K562 (cell line): ENCODE measurements around the gene MEIS2. TPM values are rescaled to one million over a fixed set of nuclear protein-coding genes. Genes with fewer than 3 reads are reported as not detected.

Experiments used
- ATAC-seq: fragments of 200-7000 bp; cut with Tn5 transposase; 3 replicates; pipeline ENCODE4 v1.9.1; 2020; ENCODE audit warnings: moderate library complexity
- BruUV-seq: library from RNA; stranded (reverse); fragments of 400-500 nt; replicated peaks from 2 replicates; lab custom pipeline; 2021; lab: Mats Ljungman, UMichigan
- CTCF ChIA-PET: fragments of 300-600 bp; formaldehyde crosslinking; extraction: SDS; loops from one replicate; lab custom pipeline; 2021; ENCODE audit warnings: low intra/inter-chr PET ratio; lab: Yijun Ruan, JAX
- POLR2A ChIA-PET: fragments of 300-600, 350-650 bp; sonication (Branson Sonifier 250); formaldehyde crosslinking; extraction: SDS; loops from one replicate; lab custom pipeline; 2021; ENCODE audit warnings: antibody characterized with exemption, inconsistent platforms; lab: Yijun Ruan, JAX
- DNase-seq, 4 experiments: peaks; one replicate each; pipeline versions ENCODE4 v3.0.0 to v3.0.0-alpha.2; 2011 to 2018; ENCODE audit warnings: low spot score in 3 of 4, mixed read lengths in 3 of 4; ENCODE audit errors: extremely low read depth in 1 of 4
- FAIRE-seq: peaks from 2 replicates; lab custom pipeline; 2011; peaks lifted over from hg19 to GRCh38; lab: Jason Lieb, UNC
- H2AFZ ChIP-seq: 2 replicates; pipeline ENCODE4 v1.6.0; 2011; ENCODE audit warnings: low read depth, low read length, control low read depth, inconsistent platforms
- H3K27ac ChIP-seq: fragments of 200-600 bp; 3 replicates; pipeline ENCODE4 v1.8.0; 2011; ENCODE audit warnings: low read depth, mild to moderate bottlenecking, control low read depth, inconsistent platforms, low read length, moderate library complexity, mixed read lengths; ENCODE audit errors: extremely low read depth
- H3K27me3 ChIP-seq, 2 experiments: fragments of 300-600 bp in 1 of 2; 2 replicates in 1 of 2; 3 replicates in 1 of 2; pipeline versions ENCODE4 v1.6.0 to v1.8.0; 2011; ENCODE audit warnings: inconsistent platforms in 2 of 2, low read length in 2 of 2, mild to moderate bottlenecking in 1 of 2, mixed read lengths in 1 of 2, moderate library complexity in 1 of 2; ENCODE audit not compliant: control insufficient read depth in 2 of 2, insufficient read depth in 2 of 2
- H3K36me3 ChIP-seq: fragments of 300-600 bp; 3 replicates; pipeline ENCODE4 v1.8.0; 2011; ENCODE audit warnings: mild to moderate bottlenecking, low read length, inconsistent platforms; ENCODE audit not compliant: control insufficient read depth, insufficient read depth
- H3K4me1 ChIP-seq, 2 experiments: fragments of 200-600 bp in 1 of 2; replicated peaks in 1 of 2; 2 replicates in 1 of 2; 3 replicates in 1 of 2; pipeline versions ENCODE4 v1.5.1 to v1.8.0; 2011; ENCODE audit warnings: inconsistent platforms in 2 of 2, low read length in 2 of 2, mild to moderate bottlenecking in 1 of 2, mixed read lengths in 1 of 2, moderate library complexity in 1 of 2; ENCODE audit not compliant: control insufficient read depth in 2 of 2, insufficient read depth in 2 of 2
- H3K4me2 ChIP-seq: 2 replicates; pipeline ENCODE4 v1.6.1; 2011; ENCODE audit warnings: low read length, control low read depth, inconsistent platforms, mixed read lengths; ENCODE audit not compliant: insufficient read depth
- H3K4me3 ChIP-seq: fragments of 200-600 bp; sonication (generic), shearing (Covaris generic); 2 replicates; pipeline ENCODE4 v1.5.1; 2016; ENCODE audit warnings: control low read depth, inconsistent platforms
- H3K79me2 ChIP-seq: fragments of 200-600 bp; 3 replicates; pipeline ENCODE4 v1.8.0; 2011; ENCODE audit warnings: low read length, inconsistent platforms; ENCODE audit not compliant: control insufficient read depth, insufficient read depth
- H3K9ac ChIP-seq, 2 experiments: 2 replicates each; pipeline versions ENCODE4 v1.6.0 to v1.6.1; 2011; ENCODE audit warnings: low read depth in 2 of 2, low read length in 2 of 2, control low read depth in 1 of 2, inconsistent platforms in 1 of 2, mild to moderate bottlenecking in 1 of 2, mixed read lengths in 1 of 2; ENCODE audit not compliant: insufficient read depth in 1 of 2
- H3K9me1 ChIP-seq: one replicate; pipeline ENCODE4 v1.6.0; 2011; ENCODE audit warnings: inconsistent platforms, mild to moderate bottlenecking, low read length, moderate library complexity; ENCODE audit not compliant: control insufficient read depth, insufficient read depth
- H3K9me3 ChIP-seq: replicated peaks from 2 replicates; pipeline ENCODE4 v1.5.1; 2011; ENCODE audit warnings: low read depth, low read length, inconsistent platforms; ENCODE audit not compliant: control insufficient read depth, insufficient read depth
- H4K20me1 ChIP-seq: replicated peaks from 2 replicates; pipeline ENCODE4 v1.6.1; 2011; ENCODE audit warnings: low read length, inconsistent platforms, mixed read lengths; ENCODE audit not compliant: control insufficient read depth, insufficient read depth
- ETS2 ChIP-seq: IDR thresholded peaks from 2 replicates; pipeline ENCODE4 v1.6.1; 2016; ENCODE audit warnings: borderline replicate concordance, missing genetic modification characterization, mild to moderate bottlenecking, moderate library complexity, missing compliant biosample characterization; ENCODE audit not compliant: poor library complexity, severe bottlenecking
- MCM5 ChIP-seq: fragments of 450-650 bp; IDR thresholded peaks from 2 replicates; pipeline ENCODE4 v1.6.1; 2016; ENCODE audit warnings: low read depth
- MIER1 ChIP-seq: fragments of 450-650 bp; IDR thresholded peaks from 2 replicates; pipeline ENCODE4 v1.6.1; 2016; ENCODE audit warnings: antibody characterized with exemption, mild to moderate bottlenecking, low read depth
- NFRKB ChIP-seq: fragments of 450-650 bp; IDR thresholded peaks from 2 replicates; pipeline ENCODE4 v1.6.1; 2016; ENCODE audit warnings: low read depth
- PATZ1 ChIP-seq: fragments of 250-450 bp; sonication (Bioruptor Pico); IDR thresholded peaks from 2 replicates; pipeline ENCODE4 v1.5.0; 2020; ENCODE audit warnings: mild to moderate bottlenecking, borderline replicate concordance
- RBM39 ChIP-seq: fragments of 200-400 bp; formaldehyde crosslinking; optimal IDR thresholded peaks from 2 replicates; pipeline ENCODE3; 2018; ENCODE audit warnings: low read depth, low read length
- SMARCA5 ChIP-seq: fragments of 450-650 bp; IDR thresholded peaks from 2 replicates; pipeline ENCODE4 v1.6.1; 2016
- TFAM ChIP-seq: fragments of 250-450 bp; sonication (Bioruptor Pico); conservative IDR thresholded peaks from 2 replicates; pipeline ENCODE4 v1.5.0; 2021; ENCODE audit warnings: mild to moderate bottlenecking, moderate library complexity
- ZFX ChIP-seq: sonication (generic); formaldehyde crosslinking; IDR thresholded peaks from 2 replicates; pipeline ENCODE4 v1.8.0; 2022; ENCODE audit warnings: mild to moderate bottlenecking, missing genetic modification reagents, moderate library complexity
- ZNF77 ChIP-seq: fragments of 250-450 bp; sonication (Bioruptor Pico); IDR thresholded peaks from 2 replicates; pipeline ENCODE4 v1.5.0; 2020
- WGBS: fragments of 100-300 bp; shearing (Covaris generic); methylation state at CpG from one replicate; pipeline ENCODE4 v1.1.6; 2016; ENCODE audit warnings: low coverage, mixed read lengths; ENCODE audit not compliant: insufficient coverage; ENCODE audit errors: missing lambda C conversion rate; 5-methylcytosine and 5-hydroxymethylcytosine counted together
- in situ Hi-C: fragments of 300-500 bp; cut with MboI; formaldehyde crosslinking; loops from 4 replicates; pipeline ENCODE4 v1.15.0; 2018; ENCODE audit warnings: inconsistent platforms, mixed read lengths
- intact Hi-C: fragments of 100-400 bp; cut with micrococcal nuclease; formaldehyde crosslinking; loops from 2 replicates; pipeline ENCODE4 v1.14.2; 2022
- polyA plus RNA-seq, 8 experiments: library from polyadenylated mRNA; depleted of rRNA in 4 of 8; stranded (reverse) in 5 of 8; unstranded in 3 of 8; fragments of >200 nt; fragmentation: Nextera tagmentation in 2 of 8; fragmentation: Illumina TruSeq in 1 of 8; extraction: Ambion mirVana in 2 of 8; extraction: Trizol in 1 of 8; gene quantifications; 2 replicates each; pipeline versions ENCODE4 v1.2.1 to v1.2.3, GENCODE V29; 2011 to 2014; ENCODE audit warnings: inconsistent platforms in 1 of 8, missing spikeins in 1 of 8
- total RNA-seq, 7 experiments: library from RNA; depleted of rRNA in 6 of 7; stranded (reverse); fragments of >200 nt in 6 of 7; fragmentation: Illumina TruSeq in 2 of 7; extraction: Trizol in 2 of 7; gene quantifications; 2 replicates each; pipeline versions ENCODE4 v1.2.1 to v1.2.3, GENCODE V29; 2011 to 2021; ENCODE audit warnings: low replicate concordance in 1 of 7

Gene MEIS2
- total and polyA plus RNA-seq, 9 of the 15 experiments (the other 6 are each of a cell fraction or from before 2014, with no cell fraction given) = 7.5 to 64.2 (median 22.3) TPM

GRCh38 chr15:37076543-37076942 lies 23.8 kb downstream of the MEIS2 start:
- H3K27me3 ChIP-seq = no peaks in the 10 kb centered on the region
- no peak for DNase-seq
- no peaks in the 10 kb centered on the region for H3K9me1 ChIP-seq
- no peak for TF ChIP-seq ETS2 (tag)
- TF ChIP-seq, all 486 proteins: peak for 0
- Histone ChIP-seq H3K4me2 (no peak overlapping the region), H3K9ac (no peak overlapping the region), H3K4me1 (peaks cover 0 to 3% of the 10 kb centered on the region in 2 experiments; a peak in 1 of 5 replicates), H3K79me2 (no peaks in the 10 kb centered on the region), H3K36me3 (peaks cover 69% of the 10 kb centered on the region), H2AFZ (no peak overlapping the region), H4K20me1 (no peaks in the 10 kb centered on the region), H3K9me3 (no peaks in the 10 kb centered on the region), H3K4me3 (no peak overlapping the region), H3K27ac (no peak overlapping the region)
- intact Hi-C loops = no loop called here
- in situ Hi-C loops = no loop called here
- no TSS peak for BruUV-seq
- POLR2A ChIA-PET = interaction anchor here (1.2 kb wide), 1 partner anchor 14 kb away, joined by 3 read pairs; no protein-coding TSS in a partner anchor
- no peak for ATAC-seq
- FAIRE-seq = no peak
- CTCF ChIA-PET = no interaction called here

- Histone ChIP-seq H3K4me3 (no peak overlapping the region), H3K4me1 (peaks cover 0 to 3% of the 10 kb centered on the region in 2 experiments; a peak in 1 of 5 replicates), H3K27me3 (no peaks in the 10 kb centered on the region), H3K9me1 (no peaks in the 10 kb centered on the region), H3K79me2 (no peaks in the 10 kb centered on the region), H3K9ac (no peak overlapping the region), H3K27ac (no peak overlapping the region), H2AFZ (no peak overlapping the region), H3K9me3 (no peaks in the 10 kb centered on the region), H4K20me1 (no peaks in the 10 kb centered on the region), H3K4me2 (no peak overlapping the region), H3K36me3 (peaks cover 64% of the 10 kb centered on the region)
- no peak for TF ChIP-seq MIER1
- TF ChIP-seq MCM5 = no peak
- no peak for TF ChIP-seq RBM39
- no peak for TF ChIP-seq TFAM (CRISPR knock-in tag)
- TF ChIP-seq SMARCA5 = no peak
- TF ChIP-seq PATZ1 = no peak
- TF ChIP-seq ZFX (CRISPR knock-in tag) = no peak
- no peak for TF ChIP-seq NFRKB
- TF ChIP-seq ZNF77 (CRISPR knock-in tag) = no peak
- intact Hi-C loops = no loop called here
- 89% methylated on average over 4 of the region's 4 CpGs for WGBS
- ChIA-PET POLR2A (no interaction called here), CTCF (no interaction called here)
- in situ Hi-C loops = no loop called here
- ATAC-seq (no peak), FAIRE-seq (no peak), DNase-seq (no peak)
- no TSS peak for BruUV-seq
These were observed 24.6 kb downstream of the MEIS2 start for GRCh38 chr15:37075777-37076176.
